BE2C (cell line): ENCODE measurements around the gene PEMT.
"Not testable (repeated sequence)": the region's sequence is repeated elsewhere in the genome, so short reads cannot be mapped to it uniquely, and the experiment has no call there.

Experiments
- DNase-seq: peaks from one replicate; pipeline ENCODE4 v3.0.0-alpha.2; 2020
- H3K27me3 ChIP-seq: fragments of 250-450 bp; sonication (Bioruptor Pico); 2 replicates; pipeline ENCODE4 v1.5.1; 2020; ENCODE audit warnings: mild to moderate bottlenecking
- H3K36me3 ChIP-seq: fragments of 250-450 bp; sonication (Bioruptor Pico); 2 replicates; pipeline ENCODE4 v1.5.1; 2020; ENCODE audit warnings: mild to moderate bottlenecking
- H3K4me1 ChIP-seq: fragments of 250-450 bp; sonication (Bioruptor Pico); 2 replicates; pipeline ENCODE4 v1.5.1; 2020
- H3K4me3 ChIP-seq: 2 replicates; pipeline ENCODE4 v1.5.1; 2011; ENCODE audit warnings: low read depth, low read length
- H3K9me3 ChIP-seq: fragments of 250-450 bp; sonication (Bioruptor Pico); 2 replicates; pipeline ENCODE4 v1.5.1; 2020
- TF ChIP-seq, protein P1 (sequence below): IDR thresholded peaks from 2 replicates; pipeline ENCODE4 v1.5.1; 2012; ENCODE audit warnings: mild to moderate bottlenecking, low read depth, low read length

Gene PEMT

GRCh38 chr17:17633310-17633709 lies 41.8 kb upstream of the PEMT start:
- no peaks in the 10 kb centered on the region for H3K4me1 ChIP-seq
- DNase-seq = no peak
- no peaks in the 10 kb centered on the region for H3K27me3 ChIP-seq
- H3K36me3 ChIP-seq = no peaks in the 10 kb centered on the region
- no peaks in the 10 kb centered on the region for H3K9me3 ChIP-seq
- TF ChIP-seq, protein P1, sequence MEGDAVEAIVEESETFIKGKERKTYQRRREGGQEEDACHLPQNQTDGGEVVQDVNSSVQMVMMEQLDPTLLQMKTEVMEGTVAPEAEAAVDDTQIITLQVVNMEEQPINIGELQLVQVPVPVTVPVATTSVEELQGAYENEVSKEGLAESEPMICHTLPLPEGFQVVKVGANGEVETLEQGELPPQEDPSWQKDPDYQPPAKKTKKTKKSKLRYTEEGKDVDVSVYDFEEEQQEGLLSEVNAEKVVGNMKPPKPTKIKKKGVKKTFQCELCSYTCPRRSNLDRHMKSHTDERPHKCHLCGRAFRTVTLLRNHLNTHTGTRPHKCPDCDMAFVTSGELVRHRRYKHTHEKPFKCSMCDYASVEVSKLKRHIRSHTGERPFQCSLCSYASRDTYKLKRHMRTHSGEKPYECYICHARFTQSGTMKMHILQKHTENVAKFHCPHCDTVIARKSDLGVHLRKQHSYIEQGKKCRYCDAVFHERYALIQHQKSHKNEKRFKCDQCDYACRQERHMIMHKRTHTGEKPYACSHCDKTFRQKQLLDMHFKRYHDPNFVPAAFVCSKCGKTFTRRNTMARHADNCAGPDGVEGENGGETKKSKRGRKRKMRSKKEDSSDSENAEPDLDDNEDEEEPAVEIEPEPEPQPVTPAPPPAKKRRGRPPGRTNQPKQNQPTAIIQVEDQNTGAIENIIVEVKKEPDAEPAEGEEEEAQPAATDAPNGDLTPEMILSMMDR = no peak
- H3K4me3 ChIP-seq = no peak overlapping the region

DNA sequence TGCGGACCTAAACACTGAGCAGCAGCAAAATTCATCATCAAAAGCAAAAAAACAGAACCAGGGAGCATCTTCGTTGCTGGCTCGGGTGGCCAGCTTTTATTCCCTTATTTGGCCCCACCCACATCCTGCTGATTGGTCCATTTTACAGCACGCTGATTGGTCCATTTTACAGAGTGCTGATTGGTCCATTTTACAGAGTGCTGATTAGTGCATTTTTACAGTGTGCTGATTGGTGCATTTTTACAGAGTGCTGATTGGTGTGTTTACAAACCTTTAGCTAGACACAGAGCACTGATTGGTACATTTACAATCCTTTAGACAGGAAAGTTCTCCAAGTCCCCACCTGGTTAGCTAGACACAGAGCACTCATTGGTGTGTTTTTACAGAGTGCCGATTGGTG lies 41.2 kb upstream of the PEMT start:
- not testable (repeated sequence) for H3K4me1 ChIP-seq, H3K27me3 ChIP-seq, H3K9me3 ChIP-seq, H3K4me3 ChIP-seq, DNase-seq, H3K36me3 ChIP-seq

DNA sequence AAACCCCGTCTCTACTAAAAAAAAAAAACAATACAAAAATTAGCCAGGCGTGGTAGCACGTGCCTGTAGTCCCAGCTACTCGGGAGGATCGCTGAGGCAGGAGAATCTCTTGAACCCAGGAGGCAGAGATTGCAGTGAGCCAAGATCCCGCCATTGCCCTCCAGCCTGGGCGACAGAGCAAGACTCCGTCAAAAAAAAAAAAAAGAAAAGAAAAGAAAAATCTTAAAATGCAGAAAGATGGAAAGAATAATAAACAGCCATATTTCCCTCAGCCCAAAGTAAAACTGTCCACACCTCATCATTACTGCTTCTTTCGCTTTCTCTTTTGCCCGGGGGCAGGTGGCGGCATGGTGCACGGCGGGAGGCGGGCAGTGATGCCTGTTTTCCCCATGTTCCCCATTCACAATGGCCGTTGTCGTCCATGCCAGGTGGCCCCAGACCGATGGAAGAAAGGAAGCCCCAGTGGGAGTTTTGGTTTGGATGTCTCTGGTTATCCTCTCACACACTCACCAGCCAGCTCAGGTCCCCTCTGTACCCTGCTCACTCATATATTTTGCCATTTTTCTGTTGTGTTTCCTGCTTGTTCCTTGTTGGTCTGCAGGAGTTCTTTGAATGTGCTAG lies 37.0 kb upstream of the PEMT start:
- no peak overlapping the region for H3K4me3 ChIP-seq
- H3K27me3 ChIP-seq = no peaks in the 10 kb centered on the region
- TF ChIP-seq, protein P1 = no peak
- no peaks in the 10 kb centered on the region for H3K36me3 ChIP-seq
- H3K4me1 ChIP-seq = no peaks in the 10 kb centered on the region
- H3K9me3 ChIP-seq = no peaks in the 10 kb centered on the region
- no peak for DNase-seq

DNA sequence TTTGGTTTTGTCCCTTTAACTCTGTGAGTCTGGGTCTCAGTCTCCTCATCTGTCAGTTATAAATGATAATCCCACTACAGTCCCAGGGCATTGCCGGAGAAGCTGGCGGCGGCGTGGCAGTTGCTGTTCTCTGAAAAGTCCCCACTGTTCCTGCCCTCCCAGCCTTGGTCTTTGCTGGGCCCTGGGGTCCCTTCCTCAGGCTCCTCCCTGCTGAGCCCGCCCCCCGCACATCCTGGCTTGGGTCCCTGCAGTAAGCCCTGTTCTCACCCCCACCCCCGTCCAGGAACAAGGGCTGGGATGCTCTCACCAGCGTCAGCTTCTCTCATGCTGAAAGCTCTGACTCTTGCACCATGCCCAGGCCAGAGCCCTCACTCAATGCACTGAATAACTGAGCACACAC lies 35.3 kb upstream of the PEMT start:
- TF ChIP-seq, protein P1 = no peak
- DNase-seq = no peak
- no peak overlapping the region for H3K4me3 ChIP-seq

GRCh38 chr17:17626151-17626805 lies 34.8 kb upstream of the PEMT start:
- H3K27me3 ChIP-seq = no peaks in the 10 kb centered on the region
- H3K9me3 ChIP-seq = no peaks in the 10 kb centered on the region
- no peak for DNase-seq
- TF ChIP-seq, protein P1 = no peak
- no peak overlapping the region for H3K4me3 ChIP-seq
- no peaks in the 10 kb centered on the region for H3K36me3 ChIP-seq
- H3K4me1 ChIP-seq = no peaks in the 10 kb centered on the region

More for the DNA sequence above, 35.3 kb upstream of the PEMT start:
- H3K27me3 ChIP-seq = no peaks in the 10 kb centered on the region
- no peaks in the 10 kb centered on the region for H3K36me3 ChIP-seq
- H3K9me3 ChIP-seq = no peaks in the 10 kb centered on the region
- H3K4me1 ChIP-seq = no peaks in the 10 kb centered on the region

- H3K4me3 ChIP-seq = no peak overlapping the region
- no peaks in the 10 kb centered on the region for H3K9me3 ChIP-seq
- no peaks in the 10 kb centered on the region for H3K36me3 ChIP-seq
- no peak for DNase-seq
- TF ChIP-seq, protein P1 = no peak
- H3K27me3 ChIP-seq = no peaks in the 10 kb centered on the region
- no peaks in the 10 kb centered on the region for H3K4me1 ChIP-seq
Measured at GRCh38 chr17:17624741-17625140, 33.2 kb upstream of the PEMT start.
